Fibroblast of lung (primary cell): ENCODE data around the gene OSBPL1A. TPM values are rescaled to one million over a fixed set of nuclear protein-coding genes. Genes with fewer than 3 reads are reported as not detected.

ENCODE experiments used
- DNase-seq, 2 donors: peaks; one replicate each; pipeline versions ENCODE4 v3.0.0 to v3.0.0-alpha.2; 2010; ENCODE audit warnings: low read depth in 2 of 2
- H2AFZ ChIP-seq: 2 replicates; pipeline ENCODE4 v1.5.1; 2012; ENCODE audit warnings: low read length, control low read depth, inconsistent platforms
- H3K27ac ChIP-seq: 2 replicates; pipeline ENCODE4 v1.5.1; 2011; ENCODE audit warnings: low read length, control low read depth; ENCODE audit not compliant: insufficient read depth
- H3K27me3 ChIP-seq: 2 replicates; pipeline ENCODE4 v1.5.1; 2011; ENCODE audit warnings: mild to moderate bottlenecking, low read length; ENCODE audit not compliant: control insufficient read depth, insufficient read depth
- H3K36me3 ChIP-seq: 2 replicates; pipeline ENCODE4 v1.5.1; 2011; ENCODE audit warnings: low read length; ENCODE audit not compliant: control insufficient read depth, insufficient read depth
- H3K4me1 ChIP-seq: 2 replicates; pipeline ENCODE4 v1.5.1; 2011; ENCODE audit warnings: low read length; ENCODE audit not compliant: control insufficient read depth, insufficient read depth; ENCODE audit errors: extremely low read depth
- H3K4me2 ChIP-seq: 2 replicates; pipeline ENCODE4 v1.5.1; 2011; ENCODE audit warnings: low read length, control low read depth; ENCODE audit not compliant: insufficient read depth; ENCODE audit errors: extremely low read depth
- H3K4me3 ChIP-seq, 4 experiments: fragments of 200-600 bp in 1 of 4; sonication (generic) in 1 of 4; replicated peaks in 1 of 4; 2 replicates each; pipeline ENCODE4 v1.5.1; 2011 to 2016; ENCODE audit warnings: low read length in 4 of 4, low read depth in 3 of 4, mild to moderate bottlenecking in 3 of 4, control low read depth in 2 of 4, inconsistent platforms in 1 of 4, mixed read lengths in 1 of 4; ENCODE audit not compliant: insufficient read depth in 1 of 4; ENCODE audit errors: control extremely low read depth in 1 of 4
- H3K79me2 ChIP-seq: 2 replicates; pipeline ENCODE4 v1.5.1; 2012; ENCODE audit warnings: mild to moderate bottlenecking, low read length, inconsistent platforms; ENCODE audit not compliant: control insufficient read depth, insufficient read depth
- H3K9ac ChIP-seq: 2 replicates; pipeline ENCODE4 v1.5.1; 2011; ENCODE audit warnings: mild to moderate bottlenecking, low read length, control low read depth; ENCODE audit not compliant: insufficient read depth
- H3K9me3 ChIP-seq: 2 replicates; pipeline ENCODE4 v1.5.1; 2012; ENCODE audit warnings: low read depth, low read length; ENCODE audit not compliant: control insufficient read depth, insufficient read depth
- H4K20me1 ChIP-seq: 2 replicates; pipeline ENCODE4 v1.5.1; 2011; ENCODE audit warnings: low read length; ENCODE audit not compliant: control insufficient read depth, insufficient read depth; ENCODE audit errors: extremely low read depth
- EZH2 ChIP-seq: IDR thresholded peaks from 2 replicates; pipeline ENCODE4 v1.5.1; 2012; ENCODE audit warnings: low read length, control low read depth, mild to moderate bottlenecking; ENCODE audit errors: missing control alignments
- polyA plus RNA-seq, 2 donors: library from polyadenylated mRNA; depleted of rRNA in 1 of 2; stranded (reverse) in 1 of 2; unstranded in 1 of 2; fragments of >200 nt; gene quantifications; 2 replicates each; pipeline ENCODE4 v1.2.1, GENCODE V29; 2011 to 2012; ENCODE audit warnings: missing spikeins in 1 of 2
- total RNA-seq: library from RNA; depleted of rRNA; stranded (reverse); fragments of >200 nt; gene quantifications from 2 replicates; pipeline ENCODE4 v1.2.1, GENCODE V29; 2014
- TF ChIP-seq, protein P1 (sequence below), 2 donors: IDR thresholded peaks in 1 of 2; conservative IDR thresholded peaks in 1 of 2; 1 replicate in 1 of 2; 2 replicates in 1 of 2; pipeline ENCODE4 v1.5.1; 2011 to 2012; ENCODE audit warnings: low read length in 2 of 2, control low read depth in 1 of 2, inconsistent platforms in 1 of 2, low read depth in 1 of 2, mild to moderate bottlenecking in 1 of 2

Gene OSBPL1A
- total and polyA plus RNA-seq, 2 donors (not counting 1 experiment from before 2014, with no cell fraction given): 67.5 to 73.3 TPM

DNA sequence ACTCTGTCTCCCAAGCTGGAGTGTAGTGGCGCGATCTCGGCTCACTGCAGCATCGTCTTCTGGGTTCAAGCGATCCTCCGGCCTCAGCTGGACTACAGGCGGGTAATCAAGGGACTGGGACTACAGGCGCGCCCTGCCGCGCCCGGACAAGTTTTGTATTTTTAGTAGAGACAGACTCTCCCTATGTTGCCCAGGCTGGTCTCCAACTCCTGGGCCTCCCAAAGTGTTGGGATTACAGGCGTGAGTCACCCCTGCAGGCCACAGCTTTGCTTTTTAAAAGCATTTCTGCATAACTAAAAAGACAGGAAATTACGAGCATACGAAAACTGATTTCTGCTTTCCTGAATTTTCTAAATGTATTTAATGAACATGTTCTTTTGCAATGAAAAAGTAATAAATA lies 916 bp upstream of the OSBPL1A start:
- H3K4me2 ChIP-seq: no peak overlapping the region

DNA sequence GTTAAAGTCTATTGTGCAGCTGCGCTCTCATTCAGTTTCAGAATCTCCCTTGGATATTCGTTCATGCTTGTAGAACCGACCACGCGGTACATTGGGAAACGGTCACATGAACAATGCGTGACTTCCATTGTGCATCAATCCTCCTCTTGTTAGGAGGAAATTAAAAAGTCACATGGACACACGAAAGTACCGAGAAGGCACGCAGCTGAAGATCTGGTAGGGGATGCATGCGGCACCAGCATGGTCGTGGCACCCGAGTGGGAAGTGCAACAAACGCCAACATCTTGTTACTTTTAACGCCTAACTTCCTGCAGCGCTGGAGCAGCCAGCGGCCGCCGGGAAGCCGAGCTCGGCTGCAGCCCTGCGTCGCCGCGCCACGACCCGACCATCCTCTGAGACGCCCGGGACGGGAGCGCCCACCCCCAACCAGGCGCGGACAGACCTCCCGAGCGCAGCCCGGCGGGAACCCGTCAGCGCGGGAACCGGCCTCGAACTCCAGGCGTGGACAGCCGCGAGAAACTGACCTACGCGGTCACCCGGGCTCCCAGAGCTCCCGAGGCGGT lies 412 bp downstream of the OSBPL1A start:
- Histone ChIP-seq H3K9me3 (no peaks in the 10 kb centered on the region), H2AFZ (peak overlapping the region; percentile 98), H3K36me3 (no peaks in the 10 kb centered on the region), H3K27me3 (no peaks in the 10 kb centered on the region), H3K27ac (peak overlapping the region; percentile 88), H3K4me1 (peaks cover 3% of the 10 kb centered on the region), H3K4me2 (peak overlapping the region; percentile 94), H4K20me1 (no peaks in the 10 kb centered on the region), H3K9ac (peak overlapping the region; percentile 87), H3K79me2 (no peaks in the 10 kb centered on the region), H3K4me3 (peak overlapping the region; percentile 81 to 93 (median 90))
- no peak for TF ChIP-seq EZH2
- TF ChIP-seq, protein P1, sequence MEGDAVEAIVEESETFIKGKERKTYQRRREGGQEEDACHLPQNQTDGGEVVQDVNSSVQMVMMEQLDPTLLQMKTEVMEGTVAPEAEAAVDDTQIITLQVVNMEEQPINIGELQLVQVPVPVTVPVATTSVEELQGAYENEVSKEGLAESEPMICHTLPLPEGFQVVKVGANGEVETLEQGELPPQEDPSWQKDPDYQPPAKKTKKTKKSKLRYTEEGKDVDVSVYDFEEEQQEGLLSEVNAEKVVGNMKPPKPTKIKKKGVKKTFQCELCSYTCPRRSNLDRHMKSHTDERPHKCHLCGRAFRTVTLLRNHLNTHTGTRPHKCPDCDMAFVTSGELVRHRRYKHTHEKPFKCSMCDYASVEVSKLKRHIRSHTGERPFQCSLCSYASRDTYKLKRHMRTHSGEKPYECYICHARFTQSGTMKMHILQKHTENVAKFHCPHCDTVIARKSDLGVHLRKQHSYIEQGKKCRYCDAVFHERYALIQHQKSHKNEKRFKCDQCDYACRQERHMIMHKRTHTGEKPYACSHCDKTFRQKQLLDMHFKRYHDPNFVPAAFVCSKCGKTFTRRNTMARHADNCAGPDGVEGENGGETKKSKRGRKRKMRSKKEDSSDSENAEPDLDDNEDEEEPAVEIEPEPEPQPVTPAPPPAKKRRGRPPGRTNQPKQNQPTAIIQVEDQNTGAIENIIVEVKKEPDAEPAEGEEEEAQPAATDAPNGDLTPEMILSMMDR (conservative IDR thresholded peaks at IDR 0.05 in 1 of 2, IDR thresholded peaks at IDR 0.05 in 1 of 2; ENCODE audit: low read depth in 1 of 2, low read length in 2 of 2): no peak
- peak; percentile 78 to 85 for DNase-seq

More for the DNA sequence above, 916 bp upstream of the OSBPL1A start:
- Histone ChIP-seq H3K4me3 (no peak overlapping the region), H3K79me2 (no peaks in the 10 kb centered on the region), H3K4me1 (peaks cover 3% of the 10 kb centered on the region), H4K20me1 (no peaks in the 10 kb centered on the region), H3K27me3 (no peaks in the 10 kb centered on the region), H3K9ac (no peak overlapping the region), H3K9me3 (no peaks in the 10 kb centered on the region), H3K27ac (no peak overlapping the region), H3K36me3 (no peaks in the 10 kb centered on the region), H2AFZ (no peak overlapping the region)
- DNase-seq: peak; percentile 29 to 68
- TF ChIP-seq, protein P1 (conservative IDR thresholded peaks at IDR 0.05 in 1 of 2, IDR thresholded peaks at IDR 0.05 in 1 of 2; ENCODE audit: low read depth in 1 of 2, low read length in 2 of 2): no peak
- TF ChIP-seq EZH2: no peak

DNA sequence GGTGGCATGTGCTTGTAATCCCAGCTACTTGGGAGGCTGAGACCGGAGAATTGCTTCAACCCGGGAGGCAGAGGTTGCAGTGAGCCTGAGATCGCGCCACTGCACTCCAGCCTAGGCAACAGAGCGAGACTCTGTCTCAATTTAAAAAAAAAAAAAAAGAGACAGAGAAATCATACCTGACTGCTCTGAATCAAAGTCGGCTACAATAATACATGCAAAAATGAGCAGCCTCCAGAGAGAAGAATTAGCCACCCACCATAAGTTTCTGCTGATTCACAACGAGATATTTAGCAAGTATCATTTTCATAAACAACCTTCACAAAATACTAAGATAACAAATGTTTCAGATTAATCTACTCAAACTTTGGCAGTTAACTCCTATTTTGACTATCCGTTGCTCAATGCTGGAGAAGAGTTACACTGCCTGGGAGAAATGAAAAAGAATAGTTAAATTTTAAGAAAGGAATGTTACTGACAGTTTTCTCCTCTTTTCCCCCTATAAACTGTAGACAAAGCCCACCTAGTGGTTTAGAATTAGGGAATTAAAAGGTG lies 1.5 kb downstream of the OSBPL1A start:
- no peak overlapping the region for H3K27ac ChIP-seq
- no peak overlapping the region for H2AFZ ChIP-seq
- no peaks in the 10 kb centered on the region for H3K79me2 ChIP-seq
- no peak overlapping the region for H3K9ac ChIP-seq
- no peaks in the 10 kb centered on the region for H3K27me3 ChIP-seq
- peak overlapping the region; percentile 94 for H3K4me2 ChIP-seq
- peak overlapping the region in 2 of 4 experiments; percentile 81 to 90 for H3K4me3 ChIP-seq
- DNase-seq: peak in 1 of 2 donors; percentile 14
- TF ChIP-seq, protein P1 (conservative IDR thresholded peaks at IDR 0.05 in 1 of 2, IDR thresholded peaks at IDR 0.05 in 1 of 2; ENCODE audit: low read depth in 1 of 2, low read length in 2 of 2): no peak
- no peak for TF ChIP-seq EZH2
- H3K4me1 ChIP-seq: peaks cover 3% of the 10 kb centered on the region
- no peaks in the 10 kb centered on the region for H4K20me1 ChIP-seq
- H3K9me3 ChIP-seq: no peaks in the 10 kb centered on the region
- H3K36me3 ChIP-seq: no peaks in the 10 kb centered on the region
